GM12873 (cell line): ENCODE results near the gene KSR1.

Experiments used
- CTCF ChIP-seq: IDR thresholded peaks from 2 replicates; pipeline ENCODE4 v1.5.1; 2012; ENCODE audit warnings: low read depth, mild to moderate bottlenecking, moderate library complexity, low read length, control low read depth; ENCODE audit not compliant: insufficient read depth; ENCODE audit errors: missing control alignments

KSR1 gene

GRCh38 chr17:27504188-27504995 is 48.1 kb downstream of the KSR1 start:
- no peak for TF ChIP-seq CTCF

DNA sequence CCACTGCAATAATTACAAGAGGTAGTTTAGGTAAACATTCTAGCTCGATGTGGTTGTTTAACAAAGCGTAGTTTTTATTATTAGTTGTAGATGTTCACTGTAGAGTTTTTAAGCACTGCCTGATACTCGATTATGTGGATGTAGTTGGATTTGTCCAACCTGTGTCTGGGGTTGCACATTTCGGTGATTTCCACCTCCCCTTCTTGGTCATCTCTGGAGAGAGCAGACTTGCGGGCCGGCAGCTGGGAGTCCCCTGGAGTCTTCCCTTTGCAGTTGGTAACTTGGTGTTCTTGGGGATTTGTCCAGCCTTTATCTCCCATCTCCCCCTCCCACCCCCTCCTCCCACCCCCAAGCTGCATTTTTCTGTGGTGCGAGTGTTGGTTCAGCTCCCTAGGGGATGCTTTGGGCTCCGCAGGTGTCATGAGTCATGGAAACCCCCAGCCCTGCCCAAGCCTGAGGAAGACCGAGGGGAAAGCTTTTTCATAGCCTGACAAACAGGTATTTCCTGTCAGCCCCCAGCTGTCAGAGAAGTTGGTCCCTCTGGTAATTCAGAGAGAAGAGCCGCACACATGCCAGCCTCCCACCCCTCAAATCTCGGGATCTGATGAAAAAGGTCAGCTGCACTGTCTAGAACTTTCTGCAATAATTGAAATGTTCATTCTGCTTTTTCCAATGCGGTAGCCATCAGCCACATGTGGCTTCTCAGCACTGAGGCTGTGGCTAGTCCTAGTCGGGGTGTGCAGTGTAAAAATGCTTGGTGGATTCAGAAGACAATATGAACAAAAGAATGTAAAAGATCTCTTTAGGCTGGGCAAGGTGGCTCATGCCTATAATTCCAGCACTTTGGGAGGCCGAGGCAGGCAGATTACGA is 50.3 kb downstream of the KSR1 start:
- TF ChIP-seq CTCF = no peak

DNA sequence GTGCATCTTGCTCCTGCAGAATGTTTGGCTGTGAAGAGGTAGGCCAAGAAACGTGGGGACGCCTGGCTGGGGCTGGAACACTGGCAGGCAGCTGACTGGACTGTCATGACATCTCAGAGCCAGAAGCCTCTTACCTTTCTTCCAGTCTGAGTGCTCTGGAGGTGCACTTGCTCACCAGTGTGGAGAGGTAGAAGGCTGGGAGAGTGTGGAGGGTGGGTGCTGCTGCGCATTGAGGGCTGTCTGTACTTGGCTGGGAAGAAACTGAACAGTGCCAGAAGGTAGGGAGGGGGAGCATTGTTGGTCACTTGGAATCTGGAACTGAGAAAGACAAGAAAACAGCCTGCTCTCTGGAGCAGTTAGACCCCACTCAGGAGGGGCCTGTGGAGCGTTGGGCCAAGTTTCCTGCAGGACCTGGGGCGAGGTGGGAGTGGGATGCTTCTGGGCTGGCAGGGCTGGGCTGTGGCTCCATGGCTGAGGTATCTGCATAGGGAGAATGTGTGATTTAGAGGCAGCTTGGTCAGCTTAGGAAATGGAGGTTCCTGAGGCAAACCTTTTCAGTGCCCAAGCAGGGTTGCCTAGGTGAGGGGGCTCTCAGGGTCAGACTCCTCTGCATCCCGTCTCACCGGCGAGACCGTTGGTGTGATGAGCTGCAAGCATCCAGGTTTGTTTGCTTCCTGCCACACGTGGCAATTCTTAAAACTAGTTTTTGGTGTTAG is 55.1 kb downstream of the KSR1 start:
- TF ChIP-seq CTCF = no peak

DNA sequence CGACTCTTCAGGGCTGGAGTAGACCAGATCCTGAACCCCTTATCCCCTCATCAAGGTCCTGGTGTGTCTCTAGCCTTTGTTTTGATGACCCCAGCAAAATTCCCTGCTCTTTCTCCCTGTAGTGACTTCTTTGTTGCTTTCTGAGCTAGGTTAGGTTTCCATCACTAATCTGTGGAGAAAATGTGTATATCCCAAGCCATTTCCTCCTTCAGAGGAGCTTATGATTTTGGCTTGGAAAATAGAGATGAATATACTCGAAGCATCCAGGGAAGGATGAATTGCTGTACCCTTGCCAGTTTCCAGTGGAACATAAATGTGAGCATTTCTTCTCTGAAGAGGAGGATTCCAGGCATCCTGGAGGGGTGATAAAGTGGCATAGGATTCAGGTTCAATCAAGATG is 55.8 kb downstream of the KSR1 start:
- no peak for TF ChIP-seq CTCF

GRCh38 chr17:27512511-27513346 is 56.5 kb downstream of the KSR1 start:
- TF ChIP-seq CTCF = no peak

DNA sequence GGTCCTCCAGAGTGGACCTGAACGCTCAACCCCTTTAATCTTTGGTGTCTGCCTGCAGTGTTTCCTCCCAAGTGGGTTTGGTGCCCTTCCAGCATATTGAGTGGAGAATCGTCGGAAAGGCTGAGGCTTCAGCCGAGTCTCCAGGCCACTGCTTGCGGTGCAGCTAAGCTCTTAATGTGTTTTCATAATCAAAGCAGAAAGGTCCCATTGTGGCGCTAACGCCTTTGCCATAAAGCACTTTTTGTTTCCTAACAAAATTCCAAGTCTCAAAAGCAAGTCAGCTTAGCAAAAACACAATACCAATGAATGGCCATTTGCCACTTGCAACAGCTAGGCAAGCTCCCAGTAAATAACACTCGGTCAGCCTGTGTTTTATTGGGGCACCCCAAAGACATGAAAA is 57.6 kb downstream of the KSR1 start:
- TF ChIP-seq CTCF = no peak
